B cell (primary cell): ENCODE measurements around the gene DNAL1. TPM values are rescaled to one million over a fixed set of nuclear protein-coding genes. Genes with fewer than 3 reads are reported as not detected.
A peak's percentile ranks its signal among the peaks of the same experiment; 100 is the strongest.

Experiments
- ATAC-seq: fragments of 200-7000 bp; cut with Tn5 transposase; one replicate; pipeline ENCODE4 v1.10.0; 2021; ENCODE audit warnings: low read depth, mild to moderate bottlenecking, moderate number of reproducible peaks, moderate library complexity
- CTCF ChIA-PET: fragments of 350-600 bp; sonication (Branson Sonifier 250); formaldehyde crosslinking; loops from one replicate; lab custom pipeline; 2021; ENCODE audit warnings: antibody characterized with exemption, inconsistent platforms; lab: Charles Lee
- POLR2A ChIA-PET: fragments of 350-600 bp; sonication (Branson Sonifier 250); formaldehyde crosslinking; loops from one replicate; lab custom pipeline; 2021; ENCODE audit warnings: antibody characterized with exemption; lab: Charles Lee
- DNase-seq: peaks from one replicate; pipeline ENCODE4 v3.0.0; 2013
- H2AFZ ChIP-seq: 2 replicates; pipeline ENCODE4 v1.6.1; 2012; ENCODE audit warnings: mild to moderate bottlenecking, low read depth, low read length; ENCODE audit not compliant: insufficient read depth, poor library complexity, severe bottlenecking
- H3K27ac ChIP-seq, 2 donors: 1 replicate in 1 of 2; 2 replicates in 1 of 2; pipeline ENCODE4 v1.5.1; 2012 to 2013; ENCODE audit warnings: low read length in 2 of 2, mild to moderate bottlenecking in 2 of 2, moderate library complexity in 1 of 2
- H3K27me3 ChIP-seq, 4 experiments: fragments of 200-600 bp in 1 of 4; sonication (generic) in 1 of 4; replicated peaks in 1 of 4; 1 replicate in 2 of 4; 2 replicates in 2 of 4; pipeline versions ENCODE4 v1.6.1 to v1.7.0; 2013 to 2016; ENCODE audit warnings: low read length in 3 of 4, mild to moderate bottlenecking in 2 of 4, mixed read lengths in 1 of 4, moderate library complexity in 1 of 4; ENCODE audit not compliant: insufficient read depth in 4 of 4, control insufficient read depth in 3 of 4; ENCODE audit errors: control extremely low read depth in 1 of 4
- H3K36me3 ChIP-seq, 2 experiments: replicated peaks in 1 of 2; 1 replicate in 1 of 2; 2 replicates in 1 of 2; pipeline versions ENCODE4 v1.6.1 to v1.7.1; 2013; ENCODE audit warnings: low read length in 1 of 2; ENCODE audit not compliant: insufficient read depth in 2 of 2, control insufficient read depth in 1 of 2; ENCODE audit errors: control extremely low read depth in 1 of 2, extremely low read depth in 1 of 2
- H3K4me1 ChIP-seq, 2 donors: fragments of 200-600 bp in 1 of 2; sonication (generic) in 1 of 2; 1 replicate in 1 of 2; 2 replicates in 1 of 2; pipeline versions ENCODE4 v1.5.1 to v1.6.1; 2013 to 2017; ENCODE audit warnings: low read length in 2 of 2; ENCODE audit not compliant: control insufficient read depth in 2 of 2, insufficient read depth in 2 of 2
- H3K4me2 ChIP-seq: replicated peaks from 2 replicates; pipeline ENCODE3; 2012; ENCODE audit warnings: mild to moderate bottlenecking, low read depth, low read length; ENCODE audit not compliant: poor library complexity, severe bottlenecking
- H3K4me3 ChIP-seq, 5 experiments: fragments of 200-600 bp in 1 of 5; sonication (generic) in 1 of 5; 1 replicate in 3 of 5; 2 replicates in 2 of 5; pipeline versions ENCODE4 v1.5.1 to v1.7.0; 2011 to 2016; ENCODE audit warnings: low read length in 4 of 5, mild to moderate bottlenecking in 4 of 5, low read depth in 2 of 5, control low read depth in 1 of 5, moderate library complexity in 1 of 5; ENCODE audit not compliant: insufficient read depth in 1 of 5; ENCODE audit errors: control extremely low read depth in 1 of 5, extremely low read depth in 1 of 5
- H3K79me2 ChIP-seq: fragments of 200-600 bp; sonication (generic); one replicate; pipeline ENCODE4 v1.6.0; 2016; ENCODE audit warnings: low read length; ENCODE audit not compliant: control insufficient read depth, insufficient read depth
- H3K9ac ChIP-seq: fragments of 200-600 bp; sonication (generic); 2 replicates; pipeline ENCODE4 v1.6.1; 2017; ENCODE audit warnings: mild to moderate bottlenecking, low read length, moderate library complexity
- H3K9me3 ChIP-seq, 3 donors: one replicate each; pipeline versions ENCODE4 v1.6.1 to v1.7.1; 2013; ENCODE audit warnings: low read length in 2 of 3; ENCODE audit not compliant: control insufficient read depth in 2 of 3, insufficient read depth in 1 of 3; ENCODE audit errors: control extremely low read depth in 1 of 3
- H4K20me1 ChIP-seq: 2 replicates; pipeline ENCODE4 v1.6.0; 2012; ENCODE audit warnings: mild to moderate bottlenecking, low read length; ENCODE audit not compliant: insufficient read depth, control insufficient read depth, poor library complexity, severe bottlenecking
- H3K27ac Mint-ChIP-seq: one replicate; pipeline ENCODE4 v1.8.0; 2021; ENCODE audit warnings: mixed read lengths
- H3K27me3 Mint-ChIP-seq: one replicate; pipeline ENCODE4 v1.8.0; 2021; ENCODE audit warnings: mixed read lengths
- H3K4me1 Mint-ChIP-seq: one replicate; pipeline ENCODE4 v1.8.0; 2021; ENCODE audit warnings: mixed read lengths
- H3K4me3 Mint-ChIP-seq: one replicate; pipeline ENCODE4 v1.8.0; 2021; ENCODE audit warnings: mixed read lengths
- H3K9me3 Mint-ChIP-seq: one replicate; pipeline ENCODE4 v1.8.0; 2022; ENCODE audit warnings: mixed read lengths; ENCODE audit not compliant: insufficient read depth
- EZH2 ChIP-seq: IDR thresholded peaks from 2 replicates; pipeline ENCODE4 v1.6.1; 2012; ENCODE audit warnings: borderline replicate concordance, low read depth, mild to moderate bottlenecking, moderate library complexity, low read length; ENCODE audit not compliant: insufficient read depth, poor library complexity, severe bottlenecking
- WGBS: methylation state at CpG from one replicate; pipeline ENCODE4 v1.1.5; 2013; ENCODE audit warnings: missing lambda C conversion rate; ENCODE audit not compliant: insufficient coverage; 5-methylcytosine and 5-hydroxymethylcytosine counted together
- intact Hi-C: fragments of 100-400 bp; cut with micrococcal nuclease; formaldehyde crosslinking; loops from one replicate; pipeline ENCODE4 v1.10.0; 2022
- polyA plus RNA-seq: library from polyadenylated mRNA; depleted of rRNA; stranded (reverse); fragments of >200 nt; gene quantifications from 2 replicates; pipeline ENCODE4 v1.2.3, GENCODE V29; 2012
- total RNA-seq, 2 donors: library from RNA; stranded (reverse); fragments of 120-200 nt in 1 of 2; gene quantifications; 1 replicate in 1 of 2; 2 replicates in 1 of 2; pipeline versions ENCODE4 v1.2.3 to v1.2.4, GENCODE V29; 2013 to 2022
- TF ChIP-seq, protein P1 (sequence below): fragments of 200-600 bp; IDR thresholded peaks from one replicate; pipeline ENCODE4 v1.8.0; 2022; ENCODE audit warnings: antibody characterized with exemption, mild to moderate bottlenecking

DNAL1 gene
- total and polyA plus RNA-seq, 2 donors (not counting 1 experiment from before 2014, with no cell fraction given) = 2.0 to 10.7 TPM

DNA sequence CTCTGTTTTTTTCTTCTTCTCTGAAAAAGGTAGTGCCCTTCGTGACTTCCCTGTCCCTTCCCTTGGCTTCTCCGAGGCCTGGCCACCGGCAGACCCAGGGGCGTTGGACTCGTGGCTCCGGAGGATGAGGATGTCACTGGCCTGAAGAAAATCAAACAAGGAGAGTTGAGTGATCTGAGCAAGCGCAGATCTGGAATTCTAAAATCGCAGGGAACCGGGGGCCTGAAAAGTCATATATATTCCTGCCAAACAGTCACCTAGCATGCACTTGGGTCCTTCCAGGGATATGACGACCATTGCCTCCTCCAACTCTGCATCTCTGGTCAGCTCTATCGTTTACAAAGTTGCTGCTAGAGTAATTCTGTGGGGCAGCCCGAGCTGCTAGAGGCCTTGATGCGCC, 74.6 kb downstream of the DNAL1 start:
- H3K4me3 Mint-ChIP-seq = no peak overlapping the region

DNA sequence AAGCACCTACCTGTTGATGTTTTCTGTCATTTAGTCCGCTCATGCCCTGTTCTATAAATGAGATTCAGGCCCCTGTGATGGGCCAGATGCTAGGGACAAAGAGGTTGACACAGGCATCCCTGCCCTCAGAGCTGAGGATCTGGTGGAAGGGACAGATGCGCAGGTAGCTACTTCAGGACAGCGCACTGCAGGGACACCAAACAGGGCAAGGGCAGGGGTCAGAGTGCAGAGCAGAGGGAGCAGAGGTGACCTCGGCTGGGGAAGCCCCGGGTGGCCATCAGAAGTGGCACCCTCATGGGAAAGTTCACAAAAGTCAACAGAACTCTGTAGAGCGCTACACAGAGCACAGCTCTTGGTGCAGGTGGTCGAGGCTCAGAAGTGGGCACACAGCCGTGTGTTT, 75.0 kb downstream of the DNAL1 start:
- no peaks in the 10 kb centered on the region for H3K4me1 ChIP-seq
- no peak overlapping the region for H2AFZ ChIP-seq
- peak; percentile 12 for DNase-seq
- intact Hi-C loops = no loop called here
- POLR2A ChIA-PET = interaction anchor here (0.6 kb wide), 1 partner anchor 8 kb away, joined by 3 read pairs; no protein-coding TSS in a partner anchor
- no peak for TF ChIP-seq EZH2
- TF ChIP-seq, protein P1, sequence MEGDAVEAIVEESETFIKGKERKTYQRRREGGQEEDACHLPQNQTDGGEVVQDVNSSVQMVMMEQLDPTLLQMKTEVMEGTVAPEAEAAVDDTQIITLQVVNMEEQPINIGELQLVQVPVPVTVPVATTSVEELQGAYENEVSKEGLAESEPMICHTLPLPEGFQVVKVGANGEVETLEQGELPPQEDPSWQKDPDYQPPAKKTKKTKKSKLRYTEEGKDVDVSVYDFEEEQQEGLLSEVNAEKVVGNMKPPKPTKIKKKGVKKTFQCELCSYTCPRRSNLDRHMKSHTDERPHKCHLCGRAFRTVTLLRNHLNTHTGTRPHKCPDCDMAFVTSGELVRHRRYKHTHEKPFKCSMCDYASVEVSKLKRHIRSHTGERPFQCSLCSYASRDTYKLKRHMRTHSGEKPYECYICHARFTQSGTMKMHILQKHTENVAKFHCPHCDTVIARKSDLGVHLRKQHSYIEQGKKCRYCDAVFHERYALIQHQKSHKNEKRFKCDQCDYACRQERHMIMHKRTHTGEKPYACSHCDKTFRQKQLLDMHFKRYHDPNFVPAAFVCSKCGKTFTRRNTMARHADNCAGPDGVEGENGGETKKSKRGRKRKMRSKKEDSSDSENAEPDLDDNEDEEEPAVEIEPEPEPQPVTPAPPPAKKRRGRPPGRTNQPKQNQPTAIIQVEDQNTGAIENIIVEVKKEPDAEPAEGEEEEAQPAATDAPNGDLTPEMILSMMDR = no peak
- CTCF ChIA-PET = interaction anchor here (1.1 kb wide), 1 partner anchor 106 kb away, joined by 3 read pairs; no protein-coding TSS in a partner anchor
- no peaks in the 10 kb centered on the region for H3K27me3 ChIP-seq
- WGBS = 94% methylated on average over 5 of the region's 8 CpGs
- no peak overlapping the region for H3K9ac ChIP-seq
- Mint-ChIP-seq H3K4me3 (no peak overlapping the region), H3K27ac (peak overlapping the region; percentile 53), H3K4me1 (no peaks in the 10 kb centered on the region), H3K27me3 (no peaks in the 10 kb centered on the region), H3K9me3 (no peaks in the 10 kb centered on the region)
- H3K9me3 ChIP-seq = no peaks in the 10 kb centered on the region
- H3K4me3 ChIP-seq = no peak overlapping the region
- H3K27ac ChIP-seq = no peak overlapping the region
- peaks cover 26% of the 10 kb centered on the region for H4K20me1 ChIP-seq
- H3K4me2 ChIP-seq = no peak overlapping the region
- ATAC-seq = no peak
- peaks cover 5% of the 10 kb centered on the region for H3K79me2 ChIP-seq
- H3K36me3 ChIP-seq = peaks cover 3 to 81% of the 10 kb centered on the region in 2 experiments

More for the DNA sequence above, 74.6 kb downstream of the DNAL1 start:
- 96% methylated on average over 8 of the region's 13 CpGs for WGBS
- no peak overlapping the region for H3K4me3 ChIP-seq
- H3K4me2 ChIP-seq = no peak overlapping the region
- no peak overlapping the region for H3K9ac ChIP-seq
- Mint-ChIP-seq H3K9me3 (no peaks in the 10 kb centered on the region), H3K27me3 (no peaks in the 10 kb centered on the region), H3K4me1 (peaks cover 3% of the 10 kb centered on the region), H3K27ac (no peak overlapping the region)
- POLR2A ChIA-PET = interaction anchor here (0.6 kb wide), 1 partner anchor 8 kb away, joined by 3 read pairs; no protein-coding TSS in a partner anchor
- H3K27ac ChIP-seq = no peak overlapping the region
- TF ChIP-seq EZH2 = no peak
- TF ChIP-seq, protein P1 = no peak
- ATAC-seq (no peak), DNase-seq (no peak)
- no peaks in the 10 kb centered on the region for H3K27me3 ChIP-seq
- no peaks in the 10 kb centered on the region for H3K9me3 ChIP-seq
- H4K20me1 ChIP-seq = peaks cover 22% of the 10 kb centered on the region
- no peak overlapping the region for H2AFZ ChIP-seq
- CTCF ChIA-PET = interaction anchor here (1.1 kb wide), 1 partner anchor 107 kb away, joined by 3 read pairs; no protein-coding TSS in a partner anchor
- peaks cover 3 to 76% of the 10 kb centered on the region in 2 experiments for H3K36me3 ChIP-seq
- H3K79me2 ChIP-seq = peaks cover 1% of the 10 kb centered on the region
- peaks cover 0 to 3% of the 10 kb centered on the region in 2 donors for H3K4me1 ChIP-seq
- intact Hi-C loops = no loop called here
